Neural progenitor cell (in vitro differentiated cells): ENCODE results near the gene TLCD3A. TPM values are rescaled to one million over a fixed set of nuclear protein-coding genes. Genes with fewer than 3 reads are reported as not detected.
"Not testable (repeated sequence)": the region's sequence is repeated elsewhere in the genome, so short reads cannot be mapped to it uniquely, and the experiment has no call there.

ENCODE experiments used
- DNase-seq: peaks from one replicate; pipeline ENCODE4 v3.0.0-alpha.2; 2016; ENCODE audit warnings: low spot score
- H2AFZ ChIP-seq: fragments of 200-600 bp; sonication (generic); replicated peaks from 2 replicates; pipeline ENCODE4 v1.6.1; 2016; ENCODE audit warnings: antibody characterized with exemption
- H3F3A ChIP-seq: fragments of 200-600 bp; sonication (generic); 2 replicates; pipeline ENCODE4 v1.6.1; 2016; ENCODE audit warnings: antibody characterized with exemption, low read depth
- H3K27ac ChIP-seq: fragments of 200-600 bp; sonication (generic); 2 replicates; pipeline ENCODE4 v1.5.1; 2016; ENCODE audit warnings: mild to moderate bottlenecking
- H3K27me3 ChIP-seq: fragments of 200-600 bp; sonication (generic); 2 replicates; pipeline ENCODE4 v1.6.1; 2016; ENCODE audit warnings: mild to moderate bottlenecking, moderate library complexity
- H3K36me3 ChIP-seq: fragments of 200-600 bp; sonication (generic); 2 replicates; pipeline ENCODE4 v1.5.1; 2016
- H3K4me1 ChIP-seq: fragments of 200-600 bp; sonication (generic); 2 replicates; pipeline ENCODE4 v1.6.1; 2016; ENCODE audit warnings: mixed run types
- H3K4me2 ChIP-seq: fragments of 200-600 bp; sonication (generic); 2 replicates; pipeline ENCODE4 v1.6.1; 2016
- H3K4me3 ChIP-seq: fragments of 200-600 bp; sonication (generic); 2 replicates; pipeline ENCODE4 v1.5.1; 2016
- H3K79me2 ChIP-seq: fragments of 200-600 bp; sonication (generic); 2 replicates; pipeline ENCODE4 v1.6.1; 2016; ENCODE audit warnings: low read depth
- H3K9ac ChIP-seq: fragments of 200-600 bp; sonication (generic); 2 replicates; pipeline ENCODE4 v1.6.1; 2016
- H3K9me3 ChIP-seq: fragments of 200-600 bp; sonication (generic); 2 replicates; pipeline ENCODE4 v1.5.1; 2016; ENCODE audit warnings: low read depth
- H4K20me1 ChIP-seq: fragments of 200-600 bp; sonication (generic); 2 replicates; pipeline ENCODE4 v1.6.1; 2016; ENCODE audit warnings: low read depth
- H3K27ac Mint-ChIP-seq: 3 replicates; pipeline ENCODE4 v1.8.0; 2021; ENCODE audit warnings: mixed read lengths
- H3K27me3 Mint-ChIP-seq: 2 replicates; pipeline ENCODE4 v1.8.0; 2022; ENCODE audit warnings: low read depth, mild to moderate bottlenecking, inconsistent platforms, moderate library complexity, mixed read lengths; ENCODE audit not compliant: insufficient read depth
- H3K36me3 Mint-ChIP-seq: 3 replicates; pipeline ENCODE4 v1.8.0; 2021; ENCODE audit warnings: mixed read lengths
- H3K4me1 Mint-ChIP-seq: 3 replicates; pipeline ENCODE4 v1.8.0; 2021; ENCODE audit warnings: mixed read lengths
- H3K4me3 Mint-ChIP-seq: 3 replicates; pipeline ENCODE4 v1.8.0; 2021; ENCODE audit warnings: mild to moderate bottlenecking, moderate library complexity, mixed read lengths
- H3K9me3 Mint-ChIP-seq: 3 replicates; pipeline ENCODE4 v1.8.0; 2020; ENCODE audit warnings: mixed read lengths
- CTCF ChIP-seq: fragments of 200-600 bp; sonication (generic); IDR thresholded peaks from 2 replicates; pipeline ENCODE4 v1.5.1; 2017; ENCODE audit warnings: antibody characterized with exemption, mild to moderate bottlenecking
- EZH2 ChIP-seq: fragments of 200-600 bp; sonication (generic); IDR thresholded peaks from 2 replicates; pipeline ENCODE4 v1.6.1; 2017; ENCODE audit warnings: antibody characterized with exemption, mild to moderate bottlenecking, moderate library complexity
- EZH2phosphoT487 ChIP-seq: fragments of 200-600 bp; sonication (generic); IDR thresholded peaks from 2 replicates; pipeline ENCODE4 v1.6.1; 2017; ENCODE audit warnings: antibody characterized with exemption
- total RNA-seq: library from RNA; depleted of rRNA; stranded (reverse); fragments of >200 nt; gene quantifications from 2 replicates; pipeline ENCODE4 v1.2.3, GENCODE V29; 2015; ENCODE audit warnings: low replicate concordance

Gene TLCD3A
- total RNA-seq, 1 donor from 2014 or later: 13.4 TPM

GRCh38 chr17:778096-778495 lies 45.7 kb downstream of the TLCD3A start:
- peaks cover 37% of the 10 kb centered on the region for H3K36me3 Mint-ChIP-seq
- peaks cover 65% of the 10 kb centered on the region for H3K79me2 ChIP-seq
- H3K9me3 Mint-ChIP-seq: no peaks in the 10 kb centered on the region
- no peak overlapping the region for H3K4me2 ChIP-seq
- TF ChIP-seq EZH2 (no peak), EZH2phosphoT487 (no peak), CTCF (no peak)
- H3K27ac Mint-ChIP-seq: no peak overlapping the region
- peaks cover 9% of the 10 kb centered on the region for H4K20me1 ChIP-seq
- peaks cover 3% of the 10 kb centered on the region for H3K27me3 Mint-ChIP-seq
- no peak for DNase-seq
- no peak overlapping the region for H3K4me3 Mint-ChIP-seq
- H3K9ac ChIP-seq: no peak overlapping the region
- H3K36me3 ChIP-seq: peaks cover 3% of the 10 kb centered on the region
- H3F3A ChIP-seq: peaks cover 25% of the 10 kb centered on the region
- no peaks in the 10 kb centered on the region for H3K27me3 ChIP-seq
- peaks cover 27% of the 10 kb centered on the region for H3K4me1 Mint-ChIP-seq
- H3K27ac ChIP-seq: no peak overlapping the region
- no peak overlapping the region for H2AFZ ChIP-seq
- H3K9me3 ChIP-seq: no peaks in the 10 kb centered on the region
- H3K4me1 ChIP-seq: peaks cover 23% of the 10 kb centered on the region
- no peak overlapping the region for H3K4me3 ChIP-seq

GRCh38 chr17:781805-782731 lies 49.7 kb downstream of the TLCD3A start, which contains the start of the genes GLOD4 and MRM3:
Gene GLOD4, minus strand, starts transcription at chr17:782280. Its CDS starts 25 bp downstream, at chr17:782255.
Gene MRM3, plus strand, starts transcription at chr17:782353. Its CDS starts 26 bp downstream, at chr17:782379.
- Mint-ChIP-seq H3K27ac (peak within 1 kb of the TSS; percentile 86), H3K36me3 (peaks cover 21% of the 10 kb centered on the region), H3K4me1 (peaks cover 21% of the 10 kb centered on the region), H3K27me3 (peaks cover 3% of the 10 kb centered on the region), H3K9me3 (no peaks in the 10 kb centered on the region), H3K4me3 (peak within 1 kb of the TSS; percentile 99)
- Histone ChIP-seq H2AFZ (peak within 1 kb of the TSS; percentile 81), H3K36me3 (no peaks in the 10 kb centered on the region), H3F3A (no peaks in the 10 kb centered on the region), H3K9ac (peak within 1 kb of the TSS; percentile 93), H4K20me1 (peaks cover 9% of the 10 kb centered on the region), H3K4me3 (peak within 1 kb of the TSS; percentile 99), H3K27me3 (no peaks in the 10 kb centered on the region), H3K4me2 (peak within 1 kb of the TSS; percentile 86), H3K79me2 (peaks cover 85% of the 10 kb centered on the region), H3K4me1 (peaks cover 16% of the 10 kb centered on the region), H3K27ac (peak within 1 kb of the TSS; percentile 65), H3K9me3 (no peaks in the 10 kb centered on the region)
- DNase-seq: peak; percentile 94
- no peak for TF ChIP-seq EZH2phosphoT487
- no peak for TF ChIP-seq EZH2
- TF ChIP-seq CTCF: peak; percentile 51

- peaks cover 16% of the 10 kb centered on the region for H3K4me1 ChIP-seq
- no peak overlapping the region for H3K4me3 ChIP-seq
- Mint-ChIP-seq H3K4me1 (peaks cover 21% of the 10 kb centered on the region), H3K36me3 (peaks cover 11% of the 10 kb centered on the region), H3K9me3 (no peaks in the 10 kb centered on the region), H3K4me3 (peak overlapping the region; percentile 99), H3K27me3 (peaks cover 3% of the 10 kb centered on the region), H3K27ac (no peak overlapping the region)
- peaks cover 65% of the 10 kb centered on the region for H3K79me2 ChIP-seq
- no peak overlapping the region for H2AFZ ChIP-seq
- no peaks in the 10 kb centered on the region for H3F3A ChIP-seq
- H3K36me3 ChIP-seq: no peaks in the 10 kb centered on the region
- peaks cover 9% of the 10 kb centered on the region for H4K20me1 ChIP-seq
- H3K9me3 ChIP-seq: no peaks in the 10 kb centered on the region
- DNase-seq: no peak
- H3K4me2 ChIP-seq: peak overlapping the region; percentile 86
- no peak overlapping the region for H3K27ac ChIP-seq
- no peak overlapping the region for H3K9ac ChIP-seq
- TF ChIP-seq EZH2 (no peak), CTCF (no peak), EZH2phosphoT487 (no peak)
- H3K27me3 ChIP-seq: no peaks in the 10 kb centered on the region
Observed at GRCh38 chr17:784143-784542, 51.7 kb downstream of the TLCD3A start.

- not testable (repeated sequence) for H3F3A ChIP-seq, H3K4me2 ChIP-seq, H3K27me3 Mint-ChIP-seq, H3K36me3 Mint-ChIP-seq, H4K20me1 ChIP-seq, H3K27ac Mint-ChIP-seq, H3K27me3 ChIP-seq, H3K27ac ChIP-seq, H3K9me3 Mint-ChIP-seq, H3K4me3 ChIP-seq, H3K9me3 ChIP-seq, H3K9ac ChIP-seq, H2AFZ ChIP-seq, H3K4me3 Mint-ChIP-seq, H3K36me3 ChIP-seq, DNase-seq
- H3K79me2 ChIP-seq: peaks cover 47% of the 10 kb centered on the region
- peaks cover 16% of the 10 kb centered on the region for H3K4me1 ChIP-seq
- peaks cover 21% of the 10 kb centered on the region for H3K4me1 Mint-ChIP-seq
Observed at GRCh38 chr17:785901-786300, 53.5 kb downstream of the TLCD3A start.
